HG03354 (cell line): ENCODE data around the gene NCOR1.
A peak's percentile ranks its signal among the peaks of the same experiment; 100 is the strongest.
"Not testable (repeated sequence)": the region's sequence is repeated elsewhere in the genome, so short reads cannot be mapped to it uniquely, and the experiment has no call there.

Experiments used
- ATAC-seq: cut with Tn5 transposase; IDR thresholded peaks from one replicate; pipeline ENCODE4 v1.9.1; 2021; ENCODE audit warnings: mild to moderate bottlenecking; ENCODE audit not compliant: unreplicated experiment, poor library complexity, severe bottlenecking

The NCOR1 gene

GRCh38 chr17:16215273-16215964 is at the start of gene NCOR1:
Gene NCOR1 (minus strand): TSS chr17:16215534. CDS start chr17:16194569, 20,965 bp downstream.
- peak; percentile 79 for ATAC-seq

GRCh38 chr17:16262201-16262600 is 46.9 kb upstream of the NCOR1 start:
- ATAC-seq: no peak

DNA sequence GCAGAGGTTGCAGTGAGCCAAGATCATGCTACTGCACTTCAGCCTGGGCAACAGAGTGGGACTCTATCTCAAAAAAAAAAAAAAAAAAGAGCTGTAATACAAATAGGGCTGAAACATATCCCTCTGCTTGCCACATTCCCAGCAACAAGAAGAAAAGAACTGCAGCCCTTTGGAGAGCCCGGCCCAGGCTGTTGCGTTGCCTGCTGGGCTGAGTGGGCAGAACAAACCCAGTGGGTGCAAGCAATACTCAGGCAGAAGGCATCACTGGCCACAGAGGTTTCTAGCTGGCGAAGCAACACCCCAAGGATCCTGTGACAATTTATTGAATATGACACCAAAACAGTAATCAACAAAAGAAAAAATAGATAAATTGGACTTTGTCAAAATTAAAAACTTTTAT is 45.7 kb upstream of the NCOR1 start:
- no peak for ATAC-seq

DNA sequence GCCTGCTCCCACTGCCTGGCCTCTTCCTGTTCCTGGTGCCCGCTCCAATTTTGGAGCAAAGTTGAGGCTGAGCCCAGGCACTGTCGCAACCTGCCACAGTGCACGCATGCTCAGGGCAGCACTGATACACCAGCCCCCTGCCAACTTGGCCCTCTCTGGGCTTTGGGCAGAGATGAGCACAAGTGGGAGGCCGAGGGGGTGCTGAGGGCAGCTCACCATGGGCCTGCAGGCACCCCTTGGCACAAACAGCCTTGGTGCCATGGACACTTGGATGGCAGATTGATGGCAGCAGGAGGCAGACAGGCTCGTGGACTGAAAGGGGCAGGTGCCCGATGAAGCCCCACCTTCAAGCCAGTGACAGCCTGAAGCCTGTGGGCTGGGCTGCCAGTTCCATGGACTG is 44.6 kb upstream of the NCOR1 start:
- no peak for ATAC-seq

DNA sequence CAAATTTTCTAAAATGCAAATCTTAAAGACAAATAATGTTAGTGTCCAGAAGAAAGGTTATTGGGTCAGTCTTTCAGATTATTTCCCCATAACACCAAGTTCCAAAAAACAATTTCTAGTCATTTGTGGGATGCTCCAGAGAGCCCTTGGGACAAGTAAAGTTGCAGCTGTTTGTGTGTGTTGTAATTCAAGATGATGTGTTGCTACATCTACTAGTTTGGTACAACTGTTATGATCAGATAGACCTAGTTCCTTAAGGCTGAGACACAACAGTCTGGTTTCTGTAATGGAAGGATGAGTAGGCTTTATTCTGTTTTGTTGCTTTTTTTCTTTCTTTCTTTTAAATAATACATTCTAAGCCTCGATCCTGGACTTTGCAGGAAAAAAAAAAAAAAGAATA is 43.6 kb upstream of the NCOR1 start:
- no peak for ATAC-seq

GRCh38 chr17:16255481-16255921 is 40.2 kb upstream of the NCOR1 start:
- no peak for ATAC-seq

- ATAC-seq: no peak
Measured at GRCh38 chr17:16254773-16255400, 39.6 kb upstream of the NCOR1 start.

DNA sequence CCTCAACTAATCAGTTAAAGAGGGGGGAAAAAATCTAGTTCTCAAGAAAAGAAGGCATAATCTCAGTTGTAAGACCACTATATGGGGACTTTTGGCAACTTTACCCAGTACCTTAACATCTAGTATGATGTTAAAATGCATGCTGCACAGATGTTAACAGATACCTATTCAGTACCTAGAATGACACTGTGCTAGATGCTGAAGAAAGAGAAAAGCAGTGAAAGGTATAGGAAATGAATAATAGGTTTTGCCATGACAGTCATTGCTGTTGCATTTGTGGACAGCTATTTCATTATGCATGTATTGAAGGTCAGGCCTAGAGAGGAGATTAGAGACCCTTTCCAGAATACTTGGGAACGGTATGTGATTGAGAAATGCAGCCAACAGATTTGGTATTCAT is 36.2 kb upstream of the NCOR1 start:
- no peak for ATAC-seq

DNA sequence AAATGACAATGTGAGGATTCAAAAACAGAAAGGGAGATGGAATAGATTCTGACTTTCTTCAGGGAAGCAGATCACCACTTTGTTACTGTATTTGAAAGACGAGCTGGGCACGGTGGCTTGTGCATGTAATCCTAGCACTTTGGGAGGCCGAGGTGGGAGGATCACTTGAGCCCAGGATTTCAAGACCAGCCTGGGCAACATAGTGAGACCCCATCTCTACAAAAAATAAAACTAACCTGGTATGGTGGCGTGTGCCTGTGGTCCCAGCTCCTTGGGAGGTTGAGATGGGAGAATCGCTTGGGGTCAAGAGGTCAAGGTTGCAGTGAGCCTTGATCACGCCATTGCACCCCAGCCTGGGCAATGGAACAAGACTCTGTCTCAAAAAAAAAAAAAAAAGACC is 35.7 kb upstream of the NCOR1 start:
- ATAC-seq: no peak

GRCh38 chr17:16250635-16251034 is 35.3 kb upstream of the NCOR1 start:
- no peak for ATAC-seq

- ATAC-seq: no peak
Measured at GRCh38 chr17:16247586-16247984, 32.3 kb upstream of the NCOR1 start.

GRCh38 chr17:16243801-16244567 is 28.6 kb upstream of the NCOR1 start:
- no peak for ATAC-seq

DNA sequence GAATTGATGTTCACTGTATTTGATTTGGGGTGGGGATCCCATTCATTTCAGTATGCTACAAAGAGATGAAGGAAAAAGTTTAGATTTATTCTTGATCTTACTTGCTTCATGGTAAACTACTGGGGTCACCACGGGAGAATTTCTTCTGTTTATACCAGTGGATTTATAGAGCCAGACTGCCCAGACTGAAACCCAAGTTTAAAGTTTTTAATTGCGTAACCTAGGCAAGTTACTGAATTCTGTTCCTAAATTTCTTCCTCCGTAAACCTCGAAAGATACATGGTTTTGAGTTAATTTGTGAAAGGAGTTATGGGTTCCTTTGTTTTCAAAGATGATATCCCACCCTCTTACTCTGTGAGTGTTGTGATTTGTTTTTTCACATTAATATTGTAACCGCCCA is 28.1 kb upstream of the NCOR1 start:
- no peak for ATAC-seq

DNA sequence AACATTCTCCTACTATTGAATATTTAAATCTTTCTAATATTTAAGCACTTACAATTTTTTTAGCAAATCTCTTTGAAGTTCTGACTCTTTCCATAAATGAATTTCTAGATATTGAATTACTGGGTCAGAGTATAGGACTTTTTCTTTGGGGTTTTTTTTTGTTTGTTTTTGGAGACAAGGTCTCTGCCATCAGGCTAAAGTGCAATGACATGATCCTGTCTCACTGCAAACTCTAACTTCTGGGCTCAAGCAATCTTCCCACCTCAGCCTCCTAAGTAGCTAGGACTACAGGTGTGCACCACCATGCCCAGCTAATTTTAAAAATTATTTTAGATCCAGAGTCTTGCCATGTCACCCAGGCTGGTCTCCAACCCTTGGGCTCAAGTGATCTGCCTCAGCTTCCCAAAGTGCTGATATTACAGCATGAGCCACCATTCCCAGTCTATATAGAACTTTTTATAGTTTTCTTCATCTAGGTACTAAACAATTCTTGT is 26.6 kb upstream of the NCOR1 start:
- no peak for ATAC-seq

DNA sequence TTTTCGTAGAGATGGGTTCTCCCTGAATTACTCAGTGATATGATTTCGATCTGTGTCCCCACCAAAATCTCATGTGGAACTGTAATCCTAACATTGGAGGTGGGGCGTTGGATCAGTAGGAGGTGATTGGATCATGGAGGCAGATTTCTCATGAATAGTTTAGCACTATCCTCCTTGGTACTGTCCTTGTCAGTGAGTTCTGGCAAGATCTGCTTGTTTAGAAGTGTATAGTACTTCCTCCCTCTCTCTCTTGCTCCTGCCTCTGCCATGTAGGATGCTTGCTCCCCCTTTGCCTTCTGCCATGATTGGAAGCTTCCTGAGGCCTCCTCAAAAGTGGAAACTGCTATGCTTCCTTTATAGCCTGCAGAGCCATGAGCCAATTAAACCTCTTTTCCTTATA is 24.6 kb upstream of the NCOR1 start:
- no peak for ATAC-seq

GRCh38 chr17:16232391-16232790 is 17.1 kb upstream of the NCOR1 start:
- no peak for ATAC-seq

DNA sequence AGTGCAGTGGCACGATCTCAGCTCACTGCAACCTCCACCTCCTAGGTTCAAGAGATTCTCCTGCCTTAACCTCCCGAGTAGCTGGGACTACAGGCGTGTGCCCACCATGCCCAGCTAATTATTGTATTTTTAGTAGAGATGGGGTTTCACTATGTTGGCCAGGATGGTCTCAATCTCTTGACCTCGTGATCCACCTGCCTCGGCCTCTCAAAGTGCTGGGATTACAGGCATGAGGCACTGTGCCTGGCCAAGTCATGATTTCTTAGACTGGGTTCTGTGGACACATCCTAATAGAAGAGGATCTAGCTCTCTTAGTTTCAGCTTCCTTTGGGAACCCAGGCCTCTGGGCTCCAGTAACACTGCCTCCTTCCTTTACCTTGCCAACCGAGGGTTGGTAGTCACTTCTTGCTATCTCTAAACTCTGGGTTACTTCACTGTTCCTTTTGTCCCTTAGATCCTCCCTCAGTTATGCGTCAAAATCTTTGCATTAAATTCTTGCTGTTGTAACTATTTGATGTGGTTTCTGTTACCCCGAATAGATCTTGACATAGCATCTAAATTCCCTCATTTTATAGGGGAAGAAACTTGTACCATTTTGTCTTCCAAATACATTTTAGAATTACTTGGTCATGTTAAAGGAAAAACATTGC is 14.7 kb upstream of the NCOR1 start:
- ATAC-seq: not testable (repeated sequence)

DNA sequence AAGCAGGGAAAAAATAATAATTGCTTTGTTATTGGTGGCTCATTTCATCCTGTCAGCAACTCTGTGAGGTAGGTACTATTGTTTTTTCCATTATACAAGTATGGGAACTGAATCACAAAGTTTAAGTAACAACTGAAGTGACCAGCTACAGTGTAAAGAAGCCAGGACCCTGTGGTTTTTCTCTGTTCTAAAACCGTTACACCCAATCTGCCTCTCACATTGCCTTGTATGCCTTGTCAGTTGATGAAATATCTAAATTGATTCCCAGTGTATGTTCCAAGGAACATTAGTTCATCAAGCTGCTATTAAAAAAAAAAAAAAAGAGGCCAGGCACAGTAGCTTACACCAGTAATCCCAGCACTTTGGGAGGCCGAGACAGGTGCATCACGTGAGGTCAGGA is 7.1 kb upstream of the NCOR1 start:
- no peak for ATAC-seq

GRCh38 chr17:16217002-16217635 is 1.8 kb upstream of the NCOR1 start, which contains the start of gene PIGL:
Gene PIGL (plus strand): TSS chr17:16217210. CDS start chr17:16217227, 17 bp downstream.
- peak; percentile 30 for ATAC-seq
